Measurements from ENCODE around the gene ZNF628.

DNA sequence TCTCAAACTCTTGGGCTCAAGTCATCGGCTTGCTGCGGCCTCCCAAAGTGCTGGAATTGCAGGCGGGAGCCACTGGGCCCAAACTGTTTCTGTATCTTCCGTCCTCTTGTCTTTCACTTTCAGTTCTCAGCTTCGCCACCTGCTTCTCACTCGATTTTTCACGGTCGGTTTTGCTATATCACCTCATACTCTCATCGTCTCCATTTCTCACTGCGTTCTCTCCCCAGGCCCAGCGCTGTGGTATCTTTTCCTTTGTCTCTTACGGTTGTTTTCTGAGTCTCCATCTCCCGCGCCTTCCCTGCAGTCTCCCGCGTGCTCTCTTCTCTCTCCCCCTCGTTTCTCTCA lies 26.7 kb downstream of the ZNF628 start:
- TF ChIP-seq POLR2AphosphoS5 (IDR thresholded peaks at IDR 0.05; ENCODE audit: low read depth) (no peak), SPI1 (IDR thresholded peaks at IDR 0.05; ENCODE audit: borderline replicate concordance, low read depth) (no peak)
- TF ChIP-seq, protein P1, sequence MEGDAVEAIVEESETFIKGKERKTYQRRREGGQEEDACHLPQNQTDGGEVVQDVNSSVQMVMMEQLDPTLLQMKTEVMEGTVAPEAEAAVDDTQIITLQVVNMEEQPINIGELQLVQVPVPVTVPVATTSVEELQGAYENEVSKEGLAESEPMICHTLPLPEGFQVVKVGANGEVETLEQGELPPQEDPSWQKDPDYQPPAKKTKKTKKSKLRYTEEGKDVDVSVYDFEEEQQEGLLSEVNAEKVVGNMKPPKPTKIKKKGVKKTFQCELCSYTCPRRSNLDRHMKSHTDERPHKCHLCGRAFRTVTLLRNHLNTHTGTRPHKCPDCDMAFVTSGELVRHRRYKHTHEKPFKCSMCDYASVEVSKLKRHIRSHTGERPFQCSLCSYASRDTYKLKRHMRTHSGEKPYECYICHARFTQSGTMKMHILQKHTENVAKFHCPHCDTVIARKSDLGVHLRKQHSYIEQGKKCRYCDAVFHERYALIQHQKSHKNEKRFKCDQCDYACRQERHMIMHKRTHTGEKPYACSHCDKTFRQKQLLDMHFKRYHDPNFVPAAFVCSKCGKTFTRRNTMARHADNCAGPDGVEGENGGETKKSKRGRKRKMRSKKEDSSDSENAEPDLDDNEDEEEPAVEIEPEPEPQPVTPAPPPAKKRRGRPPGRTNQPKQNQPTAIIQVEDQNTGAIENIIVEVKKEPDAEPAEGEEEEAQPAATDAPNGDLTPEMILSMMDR (IDR thresholded peaks at IDR 0.05; ENCODE audit: insufficient read depth, low read length) = no peak
- TF ChIP-seq, protein P2, sequence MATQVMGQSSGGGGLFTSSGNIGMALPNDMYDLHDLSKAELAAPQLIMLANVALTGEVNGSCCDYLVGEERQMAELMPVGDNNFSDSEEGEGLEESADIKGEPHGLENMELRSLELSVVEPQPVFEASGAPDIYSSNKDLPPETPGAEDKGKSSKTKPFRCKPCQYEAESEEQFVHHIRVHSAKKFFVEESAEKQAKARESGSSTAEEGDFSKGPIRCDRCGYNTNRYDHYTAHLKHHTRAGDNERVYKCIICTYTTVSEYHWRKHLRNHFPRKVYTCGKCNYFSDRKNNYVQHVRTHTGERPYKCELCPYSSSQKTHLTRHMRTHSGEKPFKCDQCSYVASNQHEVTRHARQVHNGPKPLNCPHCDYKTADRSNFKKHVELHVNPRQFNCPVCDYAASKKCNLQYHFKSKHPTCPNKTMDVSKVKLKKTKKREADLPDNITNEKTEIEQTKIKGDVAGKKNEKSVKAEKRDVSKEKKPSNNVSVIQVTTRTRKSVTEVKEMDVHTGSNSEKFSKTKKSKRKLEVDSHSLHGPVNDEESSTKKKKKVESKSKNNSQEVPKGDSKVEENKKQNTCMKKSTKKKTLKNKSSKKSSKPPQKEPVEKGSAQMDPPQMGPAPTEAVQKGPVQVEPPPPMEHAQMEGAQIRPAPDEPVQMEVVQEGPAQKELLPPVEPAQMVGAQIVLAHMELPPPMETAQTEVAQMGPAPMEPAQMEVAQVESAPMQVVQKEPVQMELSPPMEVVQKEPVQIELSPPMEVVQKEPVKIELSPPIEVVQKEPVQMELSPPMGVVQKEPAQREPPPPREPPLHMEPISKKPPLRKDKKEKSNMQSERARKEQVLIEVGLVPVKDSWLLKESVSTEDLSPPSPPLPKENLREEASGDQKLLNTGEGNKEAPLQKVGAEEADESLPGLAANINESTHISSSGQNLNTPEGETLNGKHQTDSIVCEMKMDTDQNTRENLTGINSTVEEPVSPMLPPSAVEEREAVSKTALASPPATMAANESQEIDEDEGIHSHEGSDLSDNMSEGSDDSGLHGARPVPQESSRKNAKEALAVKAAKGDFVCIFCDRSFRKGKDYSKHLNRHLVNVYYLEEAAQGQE (IDR thresholded peaks at IDR 0.05; ENCODE audit: insufficient replicate concordance, low read depth) = no peak

Data from HL-60 (cell line).